K562 (cell line): ENCODE data around the gene MIEF1. TPM values are rescaled to one million over a fixed set of nuclear protein-coding genes. Genes with fewer than 3 reads are reported as not detected.
A peak's percentile ranks its signal among the peaks of the same experiment; 100 is the strongest.

Source experiments
- ATAC-seq: fragments of 200-7000 bp; cut with Tn5 transposase; 3 replicates; pipeline ENCODE4 v1.9.1; 2020; ENCODE audit warnings: moderate library complexity
- BruUV-seq: library from RNA; stranded (reverse); fragments of 400-500 nt; replicated peaks from 2 replicates; lab custom pipeline; 2021; lab: Mats Ljungman, UMichigan
- CTCF ChIA-PET: fragments of 300-600 bp; formaldehyde crosslinking; extraction: SDS; loops from one replicate; lab custom pipeline; 2021; ENCODE audit warnings: low intra/inter-chr PET ratio; lab: Yijun Ruan, JAX
- POLR2A ChIA-PET: fragments of 300-600, 350-650 bp; sonication (Branson Sonifier 250); formaldehyde crosslinking; extraction: SDS; loops from one replicate; lab custom pipeline; 2021; ENCODE audit warnings: antibody characterized with exemption, inconsistent platforms; lab: Yijun Ruan, JAX
- DNase-seq, 4 experiments: peaks; one replicate each; pipeline versions ENCODE4 v3.0.0 to v3.0.0-alpha.2; 2011 to 2018; ENCODE audit warnings: low spot score in 3 of 4, mixed read lengths in 3 of 4; ENCODE audit errors: extremely low read depth in 1 of 4
- FAIRE-seq: peaks from 2 replicates; lab custom pipeline; 2011; peaks lifted over from hg19 to GRCh38; lab: Jason Lieb, UNC
- H2AFZ ChIP-seq: 2 replicates; pipeline ENCODE4 v1.6.0; 2011; ENCODE audit warnings: low read depth, low read length, control low read depth, inconsistent platforms
- H3K27ac ChIP-seq: fragments of 200-600 bp; 3 replicates; pipeline ENCODE4 v1.8.0; 2011; ENCODE audit warnings: low read depth, mild to moderate bottlenecking, control low read depth, inconsistent platforms, low read length, moderate library complexity, mixed read lengths; ENCODE audit errors: extremely low read depth
- H3K27me3 ChIP-seq, 2 experiments: fragments of 300-600 bp in 1 of 2; 2 replicates in 1 of 2; 3 replicates in 1 of 2; pipeline versions ENCODE4 v1.6.0 to v1.8.0; 2011; ENCODE audit warnings: inconsistent platforms in 2 of 2, low read length in 2 of 2, mild to moderate bottlenecking in 1 of 2, mixed read lengths in 1 of 2, moderate library complexity in 1 of 2; ENCODE audit not compliant: control insufficient read depth in 2 of 2, insufficient read depth in 2 of 2
- H3K36me3 ChIP-seq: fragments of 300-600 bp; 3 replicates; pipeline ENCODE4 v1.8.0; 2011; ENCODE audit warnings: mild to moderate bottlenecking, low read length, inconsistent platforms; ENCODE audit not compliant: control insufficient read depth, insufficient read depth
- H3K4me1 ChIP-seq, 2 experiments: fragments of 200-600 bp in 1 of 2; replicated peaks in 1 of 2; 2 replicates in 1 of 2; 3 replicates in 1 of 2; pipeline versions ENCODE4 v1.5.1 to v1.8.0; 2011; ENCODE audit warnings: inconsistent platforms in 2 of 2, low read length in 2 of 2, mild to moderate bottlenecking in 1 of 2, mixed read lengths in 1 of 2, moderate library complexity in 1 of 2; ENCODE audit not compliant: control insufficient read depth in 2 of 2, insufficient read depth in 2 of 2
- H3K4me2 ChIP-seq: 2 replicates; pipeline ENCODE4 v1.6.1; 2011; ENCODE audit warnings: low read length, control low read depth, inconsistent platforms, mixed read lengths; ENCODE audit not compliant: insufficient read depth
- H3K4me3 ChIP-seq: fragments of 200-600 bp; sonication (generic), shearing (Covaris generic); 2 replicates; pipeline ENCODE4 v1.5.1; 2016; ENCODE audit warnings: control low read depth, inconsistent platforms
- H3K79me2 ChIP-seq: fragments of 200-600 bp; 3 replicates; pipeline ENCODE4 v1.8.0; 2011; ENCODE audit warnings: low read length, inconsistent platforms; ENCODE audit not compliant: control insufficient read depth, insufficient read depth
- H3K9ac ChIP-seq, 2 experiments: 2 replicates each; pipeline versions ENCODE4 v1.6.0 to v1.6.1; 2011; ENCODE audit warnings: low read depth in 2 of 2, low read length in 2 of 2, control low read depth in 1 of 2, inconsistent platforms in 1 of 2, mild to moderate bottlenecking in 1 of 2, mixed read lengths in 1 of 2; ENCODE audit not compliant: insufficient read depth in 1 of 2
- H3K9me1 ChIP-seq: one replicate; pipeline ENCODE4 v1.6.0; 2011; ENCODE audit warnings: inconsistent platforms, mild to moderate bottlenecking, low read length, moderate library complexity; ENCODE audit not compliant: control insufficient read depth, insufficient read depth
- H3K9me3 ChIP-seq: replicated peaks from 2 replicates; pipeline ENCODE4 v1.5.1; 2011; ENCODE audit warnings: low read depth, low read length, inconsistent platforms; ENCODE audit not compliant: control insufficient read depth, insufficient read depth
- H4K20me1 ChIP-seq: replicated peaks from 2 replicates; pipeline ENCODE4 v1.6.1; 2011; ENCODE audit warnings: low read length, inconsistent platforms, mixed read lengths; ENCODE audit not compliant: control insufficient read depth, insufficient read depth
- CCAR2 ChIP-seq: fragments of 200-400 bp; formaldehyde crosslinking; IDR thresholded peaks from 2 replicates; pipeline ENCODE4 v1.6.1; 2017; ENCODE audit warnings: mild to moderate bottlenecking, low read depth, low read length
- CEBPG ChIP-seq, 3 experiments: fragments of 200-800 bp in 1 of 3; sonication (Bioruptor generic) in 1 of 3; sonication (generic) in 1 of 3; formaldehyde crosslinking in 1 of 3; IDR thresholded peaks in 2 of 3; conservative IDR thresholded peaks in 1 of 3; 2 replicates each; pipeline versions ENCODE4 v1.6.1 to v1.8.0; 2016 to 2022; ENCODE audit warnings: missing compliant biosample characterization in 2 of 3, missing genetic modification characterization in 2 of 3, mild to moderate bottlenecking in 1 of 3, missing genetic modification reagents in 1 of 3
- CHD1 ChIP-seq: fragments of 200-600 bp; sonication (generic); IDR thresholded peaks from one replicate; pipeline ENCODE4 v1.6.1; 2012; ENCODE audit warnings: mild to moderate bottlenecking, moderate library complexity, low read length, inconsistent platforms
- DLX4 ChIP-seq: fragments of 250-450 bp; sonication (Bioruptor Pico); IDR thresholded peaks from 2 replicates; pipeline ENCODE4 v1.6.1; 2021; ENCODE audit warnings: mild to moderate bottlenecking
- SAP30 ChIP-seq: fragments of 200-600 bp; sonication (generic); IDR thresholded peaks from 2 replicates; pipeline ENCODE4 v1.6.1; 2012; ENCODE audit warnings: borderline replicate concordance, low read depth, mild to moderate bottlenecking, moderate library complexity, low read length, control low read depth, inconsistent platforms; ENCODE audit not compliant: insufficient read depth, poor library complexity, severe bottlenecking
- WHSC1 ChIP-seq: IDR thresholded peaks from one replicate; pipeline ENCODE4 v1.6.1; 2012; ENCODE audit warnings: low read length, control low read depth, inconsistent platforms
- WGBS: fragments of 100-300 bp; shearing (Covaris generic); methylation state at CpG from one replicate; pipeline ENCODE4 v1.1.6; 2016; ENCODE audit warnings: low coverage, mixed read lengths; ENCODE audit not compliant: insufficient coverage; ENCODE audit errors: missing lambda C conversion rate; 5-methylcytosine and 5-hydroxymethylcytosine counted together
- in situ Hi-C: fragments of 300-500 bp; cut with MboI; formaldehyde crosslinking; loops from 4 replicates; pipeline ENCODE4 v1.15.0; 2018; ENCODE audit warnings: inconsistent platforms, mixed read lengths
- intact Hi-C: fragments of 100-400 bp; cut with micrococcal nuclease; formaldehyde crosslinking; loops from 2 replicates; pipeline ENCODE4 v1.14.2; 2022
- polyA plus RNA-seq, 8 experiments: library from polyadenylated mRNA; depleted of rRNA in 4 of 8; stranded (reverse) in 5 of 8; unstranded in 3 of 8; fragments of >200 nt; fragmentation: Nextera tagmentation in 2 of 8; fragmentation: Illumina TruSeq in 1 of 8; extraction: Ambion mirVana in 2 of 8; extraction: Trizol in 1 of 8; gene quantifications; 2 replicates each; pipeline versions ENCODE4 v1.2.1 to v1.2.3, GENCODE V29; 2011 to 2014; ENCODE audit warnings: inconsistent platforms in 1 of 8, missing spikeins in 1 of 8
- total RNA-seq, 7 experiments: library from RNA; depleted of rRNA in 6 of 7; stranded (reverse); fragments of >200 nt in 6 of 7; fragmentation: Illumina TruSeq in 2 of 7; extraction: Trizol in 2 of 7; gene quantifications; 2 replicates each; pipeline versions ENCODE4 v1.2.1 to v1.2.3, GENCODE V29; 2011 to 2021; ENCODE audit warnings: low replicate concordance in 1 of 7

MIEF1 gene
- total and polyA plus RNA-seq, 9 of the 15 experiments (the other 6 are each of a cell fraction or from before 2014, with no cell fraction given), result 10.9 to 51.8 (median 25.5) TPM

GRCh38 chr22:39502789-39503409 lies 809 bp downstream of the MIEF1 start:
- Histone ChIP-seq H3K4me1 (peaks cover 22 to 30% of the 10 kb centered on the region in 2 experiments), H3K79me2 (peaks cover 52% of the 10 kb centered on the region), H3K27ac (peak overlapping the region; percentile 84), H3K9ac (peak overlapping the region; percentile 95 to 96), H3K4me3 (peak overlapping the region; percentile 96), H2AFZ (no peak overlapping the region; the same call in 1 of the 2 replicates), H3K27me3 (no peaks in the 10 kb centered on the region), H3K9me3 (no peaks in the 10 kb centered on the region), H3K36me3 (peaks cover 52% of the 10 kb centered on the region), H3K4me2 (peak overlapping the region; percentile 95), H3K9me1 (peaks cover 2% of the 10 kb centered on the region), H4K20me1 (no peaks in the 10 kb centered on the region; the same call in 1 of the 2 replicates)
- CTCF ChIA-PET, result no interaction called here
- TSS peak; percentile 55 for BruUV-seq
- in situ Hi-C loops, result loop anchor here (10.0 kb wide), 1 partner anchor 328 kb away; no protein-coding TSS in a partner anchor
- intact Hi-C loops, result no loop called here
- POLR2A ChIA-PET, result interaction anchor here (0.6 to 8.6 kb wide), 3 partner anchors 14 to 28 kb away, joined by 3 to 106 read pairs (median 15); partner anchors contain the start of gene ATF4
- no peak for FAIRE-seq
- DNase-seq, result no peak
- 1% methylated on average over 18 of the region's 18 CpGs for WGBS
- ATAC-seq, result no peak; the same call in 1 of the 3 replicates
- peak; percentile 50 for TF ChIP-seq SAP30
- peak; percentile 70 for TF ChIP-seq CEBPG (CRISPR knock-in tag; IDR thresholded peaks at IDR 0.05)
- TF ChIP-seq CEBPG (tag; conservative IDR thresholded peaks at IDR 0.05 in 1 of 2, IDR thresholded peaks at IDR 0.05 in 1 of 2), result 0 out of 4 replicates have a peak, but pooled peaks of 1 of the 2 experiments have one; percentile 17
- no peak for TF ChIP-seq CCAR2
- TF ChIP-seq WHSC1, result peak; percentile 45
- TF ChIP-seq CHD1, result peak; percentile 32
- TF ChIP-seq DLX4 (CRISPR knock-in tag), result no peak
